HL-60 (cell line): ENCODE results near the gene ZBTB49.

Experiments used
- POLR2AphosphoS5 ChIP-seq: IDR thresholded peaks from 2 replicates; pipeline ENCODE4 v1.6.1; 2012; ENCODE audit warnings: low read depth
- TF ChIP-seq, protein P1 (sequence below): IDR thresholded peaks from one replicate; pipeline ENCODE4 v1.5.1; 2011; ENCODE audit warnings: low read length, control low read depth, inconsistent platforms; ENCODE audit not compliant: insufficient read depth
- TF ChIP-seq, protein P2 (sequence below): IDR thresholded peaks from 2 replicates; pipeline ENCODE4 v1.6.1; 2012; ENCODE audit warnings: low read depth; ENCODE audit not compliant: insufficient replicate concordance

GRCh38 chr4:4293279-4293678, 3.2 kb downstream of the ZBTB49 start:
- TF ChIP-seq, protein P1, sequence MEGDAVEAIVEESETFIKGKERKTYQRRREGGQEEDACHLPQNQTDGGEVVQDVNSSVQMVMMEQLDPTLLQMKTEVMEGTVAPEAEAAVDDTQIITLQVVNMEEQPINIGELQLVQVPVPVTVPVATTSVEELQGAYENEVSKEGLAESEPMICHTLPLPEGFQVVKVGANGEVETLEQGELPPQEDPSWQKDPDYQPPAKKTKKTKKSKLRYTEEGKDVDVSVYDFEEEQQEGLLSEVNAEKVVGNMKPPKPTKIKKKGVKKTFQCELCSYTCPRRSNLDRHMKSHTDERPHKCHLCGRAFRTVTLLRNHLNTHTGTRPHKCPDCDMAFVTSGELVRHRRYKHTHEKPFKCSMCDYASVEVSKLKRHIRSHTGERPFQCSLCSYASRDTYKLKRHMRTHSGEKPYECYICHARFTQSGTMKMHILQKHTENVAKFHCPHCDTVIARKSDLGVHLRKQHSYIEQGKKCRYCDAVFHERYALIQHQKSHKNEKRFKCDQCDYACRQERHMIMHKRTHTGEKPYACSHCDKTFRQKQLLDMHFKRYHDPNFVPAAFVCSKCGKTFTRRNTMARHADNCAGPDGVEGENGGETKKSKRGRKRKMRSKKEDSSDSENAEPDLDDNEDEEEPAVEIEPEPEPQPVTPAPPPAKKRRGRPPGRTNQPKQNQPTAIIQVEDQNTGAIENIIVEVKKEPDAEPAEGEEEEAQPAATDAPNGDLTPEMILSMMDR: no peak
- TF ChIP-seq, protein P2, sequence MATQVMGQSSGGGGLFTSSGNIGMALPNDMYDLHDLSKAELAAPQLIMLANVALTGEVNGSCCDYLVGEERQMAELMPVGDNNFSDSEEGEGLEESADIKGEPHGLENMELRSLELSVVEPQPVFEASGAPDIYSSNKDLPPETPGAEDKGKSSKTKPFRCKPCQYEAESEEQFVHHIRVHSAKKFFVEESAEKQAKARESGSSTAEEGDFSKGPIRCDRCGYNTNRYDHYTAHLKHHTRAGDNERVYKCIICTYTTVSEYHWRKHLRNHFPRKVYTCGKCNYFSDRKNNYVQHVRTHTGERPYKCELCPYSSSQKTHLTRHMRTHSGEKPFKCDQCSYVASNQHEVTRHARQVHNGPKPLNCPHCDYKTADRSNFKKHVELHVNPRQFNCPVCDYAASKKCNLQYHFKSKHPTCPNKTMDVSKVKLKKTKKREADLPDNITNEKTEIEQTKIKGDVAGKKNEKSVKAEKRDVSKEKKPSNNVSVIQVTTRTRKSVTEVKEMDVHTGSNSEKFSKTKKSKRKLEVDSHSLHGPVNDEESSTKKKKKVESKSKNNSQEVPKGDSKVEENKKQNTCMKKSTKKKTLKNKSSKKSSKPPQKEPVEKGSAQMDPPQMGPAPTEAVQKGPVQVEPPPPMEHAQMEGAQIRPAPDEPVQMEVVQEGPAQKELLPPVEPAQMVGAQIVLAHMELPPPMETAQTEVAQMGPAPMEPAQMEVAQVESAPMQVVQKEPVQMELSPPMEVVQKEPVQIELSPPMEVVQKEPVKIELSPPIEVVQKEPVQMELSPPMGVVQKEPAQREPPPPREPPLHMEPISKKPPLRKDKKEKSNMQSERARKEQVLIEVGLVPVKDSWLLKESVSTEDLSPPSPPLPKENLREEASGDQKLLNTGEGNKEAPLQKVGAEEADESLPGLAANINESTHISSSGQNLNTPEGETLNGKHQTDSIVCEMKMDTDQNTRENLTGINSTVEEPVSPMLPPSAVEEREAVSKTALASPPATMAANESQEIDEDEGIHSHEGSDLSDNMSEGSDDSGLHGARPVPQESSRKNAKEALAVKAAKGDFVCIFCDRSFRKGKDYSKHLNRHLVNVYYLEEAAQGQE: no peak
- no peak for TF ChIP-seq POLR2AphosphoS5
